A549 (cell line): ENCODE measurements around the gene GNAO1. TPM values are rescaled to one million over a fixed set of nuclear protein-coding genes. Genes with fewer than 3 reads are reported as not detected.

Experiments used
- ATAC-seq, 2 experiments: fragments of 200-7000 bp in 1 of 2; fragments of >200 bp in 1 of 2; cut with Nextera tagmentation in 1 of 2; cut with Tn5 transposase in 1 of 2; 3 replicates each; pipeline versions ENCODE4 v1.8.0 to v1.9.1; 2018 to 2020; ENCODE audit warnings: mild to moderate bottlenecking in 1 of 2, moderate library complexity in 1 of 2
- CTCF ChIA-PET: fragments of 300-600 bp; sonication (Branson Sonifier 250); formaldehyde crosslinking; extraction: SDS; loops from one replicate; lab custom pipeline; 2021; ENCODE audit warnings: antibody characterized with exemption, inconsistent platforms; lab: Yijun Ruan, JAX
- POLR2A ChIA-PET: fragments of 350-600 bp; formaldehyde crosslinking; extraction: SDS; loops from one replicate; lab custom pipeline; 2021; ENCODE audit warnings: antibody characterized with exemption, inconsistent platforms; lab: Yijun Ruan, JAX
- DNase-seq, 2 experiments: peaks; one replicate each; pipeline versions ENCODE4 v3.0.0 to v3.0.0-alpha.2; 2011 to 2016; ENCODE audit warnings: low read depth in 1 of 2, low spot score in 1 of 2
- FAIRE-seq: peaks from 2 replicates; lab custom pipeline; 2011; peaks lifted over from hg19 to GRCh38; lab: Jason Lieb, UNC
- H3K27ac ChIP-seq, 2 experiments: fragments of >200 bp; sonication (Bioruptor Twin); formaldehyde crosslinking; 3 replicates each; pipeline ENCODE4 v1.5.1; 2016 to 2017
- H3K4me1 ChIP-seq: fragments of >200 bp; sonication (Bioruptor Twin); formaldehyde crosslinking; 3 replicates; pipeline ENCODE4 v1.6.1; 2016
- H3K4me2 ChIP-seq: fragments of >200 bp; sonication (Bioruptor Twin); formaldehyde crosslinking; 3 replicates; pipeline ENCODE4 v1.6.1; 2016
- H3K4me3 ChIP-seq: fragments of >200 bp; sonication (Bioruptor Twin); formaldehyde crosslinking; 3 replicates; pipeline ENCODE4 v1.5.1; 2016
- H3K9me3 ChIP-seq: fragments of >200 bp; sonication (Bioruptor Twin); formaldehyde crosslinking; 3 replicates; pipeline ENCODE4 v1.6.1; 2016
- ATOH8 ChIP-seq: fragments of 250-450 bp; sonication (Bioruptor Pico); IDR thresholded peaks from 2 replicates; pipeline ENCODE4 v1.5.0; 2020; ENCODE audit warnings: low read depth, mild to moderate bottlenecking, moderate library complexity
- BHLHE40 ChIP-seq: IDR thresholded peaks from 2 replicates; pipeline ENCODE4 v1.6.1; 2012; ENCODE audit warnings: low read depth, low read length, inconsistent platforms
- CBX2 ChIP-seq: fragments of 200-600 bp; sonication (generic); IDR thresholded peaks from 2 replicates; pipeline ENCODE4 v1.6.1; 2016; ENCODE audit warnings: low read depth, mild to moderate bottlenecking, borderline replicate concordance
- CHD2 ChIP-seq: fragments of 150-350 bp; IDR thresholded peaks from 2 replicates; pipeline ENCODE4 v1.6.1; 2014; ENCODE audit warnings: low read length; ENCODE audit not compliant: partially characterized antibody
- CHD4 ChIP-seq: fragments of 200-600 bp; sonication (generic); IDR thresholded peaks from 2 replicates; pipeline ENCODE4 v1.6.1; 2016; ENCODE audit warnings: antibody characterized with exemption, mild to moderate bottlenecking, borderline replicate concordance
- E2F6 ChIP-seq: IDR thresholded peaks from 2 replicates; pipeline ENCODE4 v1.6.1; 2012; ENCODE audit warnings: low read depth, borderline replicate concordance
- EHF ChIP-seq: fragments of 250-450 bp; sonication (Bioruptor Pico); IDR thresholded peaks from 2 replicates; pipeline ENCODE4 v1.5.0; 2020; ENCODE audit warnings: mild to moderate bottlenecking
- ELK1 ChIP-seq: fragments of 150-350 bp; IDR thresholded peaks from 2 replicates; pipeline ENCODE4 v1.6.1; 2014; ENCODE audit warnings: low read depth, mild to moderate bottlenecking, low read length
- ESRRA ChIP-seq: fragments of 150-350 bp; IDR thresholded peaks from 2 replicates; pipeline ENCODE4 v1.6.1; 2014; ENCODE audit warnings: mild to moderate bottlenecking, low read length, borderline replicate concordance
- FOXS1 ChIP-seq: fragments of 250-450 bp; sonication (Bioruptor Pico); IDR thresholded peaks from 2 replicates; pipeline ENCODE4 v1.5.0; 2020; ENCODE audit warnings: mild to moderate bottlenecking, moderate library complexity
- HES2 ChIP-seq: fragments of >200 bp; sonication (Bioruptor Twin); formaldehyde crosslinking; IDR thresholded peaks from 2 replicates; pipeline ENCODE4 v1.6.1; 2016
- HEYL ChIP-seq: fragments of 250-450 bp; sonication (Bioruptor Pico); IDR thresholded peaks from 2 replicates; pipeline ENCODE4 v1.8.0; 2021; ENCODE audit warnings: mild to moderate bottlenecking, moderate library complexity
- HOXA7 ChIP-seq: fragments of 250-450 bp; sonication (Bioruptor Pico); IDR thresholded peaks from 2 replicates; pipeline ENCODE4 v1.5.0; 2020; ENCODE audit warnings: mild to moderate bottlenecking, moderate library complexity
- JUN ChIP-seq, 2 experiments: fragments of >200 bp; sonication (Bioruptor Twin); formaldehyde crosslinking; IDR thresholded peaks; 2 replicates in 1 of 2; 3 replicates in 1 of 2; pipeline ENCODE4 v1.6.1; 2016 to 2017
- KDM5A ChIP-seq: fragments of 200-600 bp; sonication (generic); IDR thresholded peaks from 2 replicates; pipeline ENCODE4 v1.6.1; 2016; ENCODE audit warnings: antibody characterized with exemption, mild to moderate bottlenecking
- NFE2L2 ChIP-seq: fragments of 150-350 bp; conservative IDR thresholded peaks from 2 replicates; pipeline ENCODE4 v1.6.1; 2014; ENCODE audit warnings: low read length
- NPAS2 ChIP-seq: fragments of 250-450 bp; sonication (Bioruptor Pico); IDR thresholded peaks from 2 replicates; pipeline ENCODE4 v1.8.0; 2022; ENCODE audit warnings: mild to moderate bottlenecking, moderate library complexity, borderline replicate concordance
- NR3C1 ChIP-seq: fragments of >200 bp; sonication (Bioruptor Twin); formaldehyde crosslinking; IDR thresholded peaks from 3 replicates; pipeline ENCODE4 v1.6.1; 2017
- PBX3 ChIP-seq: IDR thresholded peaks from 2 replicates; pipeline ENCODE4 v1.6.1; 2012
- PHF8 ChIP-seq: fragments of 200-600 bp; sonication (generic); IDR thresholded peaks from 2 replicates; pipeline ENCODE4 v1.6.1; 2016; ENCODE audit warnings: low read depth, mild to moderate bottlenecking, antibody characterized with exemption, moderate library complexity, borderline replicate concordance
- RCOR1 ChIP-seq: fragments of 150-350 bp; IDR thresholded peaks from 2 replicates; pipeline ENCODE4 v1.6.1; 2014; ENCODE audit warnings: antibody characterized with exemption, low read length, low read depth
- REST ChIP-seq: fragments of 200-600 bp; sonication (generic); IDR thresholded peaks from 2 replicates; pipeline ENCODE4 v1.6.1; 2016; ENCODE audit warnings: antibody characterized with exemption, mild to moderate bottlenecking, moderate library complexity
- SMC3 ChIP-seq: fragments of >200 bp; sonication (Bioruptor Twin); formaldehyde crosslinking; IDR thresholded peaks from 3 replicates; pipeline ENCODE4 v1.6.1; 2018; ENCODE audit warnings: inconsistent platforms
- SREBF2 ChIP-seq: fragments of 450-650 bp; IDR thresholded peaks from 2 replicates; pipeline ENCODE4 v1.6.1; 2014; ENCODE audit warnings: mild to moderate bottlenecking, moderate library complexity
- TFCP2L1 ChIP-seq: fragments of 250-450 bp; sonication (Bioruptor Pico); IDR thresholded peaks from 2 replicates; pipeline ENCODE4 v1.5.0; 2021; ENCODE audit warnings: mild to moderate bottlenecking
- ZFP36 ChIP-seq: fragments of 450-650 bp; IDR thresholded peaks from 2 replicates; pipeline ENCODE4 v1.6.1; 2014; ENCODE audit warnings: borderline replicate concordance; ENCODE audit not compliant: partially characterized antibody
- WGBS: methylation state at CpG from one replicate; pipeline ENCODE4 v1.1.6; 2017; ENCODE audit errors: missing lambda C conversion rate; 5-methylcytosine and 5-hydroxymethylcytosine counted together
- polyA plus RNA-seq, 4 experiments: library from polyadenylated mRNA; depleted of rRNA in 3 of 4; stranded (reverse); fragments of >200 nt; fragmentation: RNase III in 1 of 4; extraction: RNeasy Plus Mini Kit Qiagen cat#74134 plus additional on column Dnase treatment in 1 of 4; gene quantifications; 2 replicates in 3 of 4; 3 replicates in 1 of 4; pipeline ENCODE4 v1.2.3, GENCODE V29; 2011 to 2017

GNAO1 gene
- polyA plus RNA-seq, 2 of the 4 experiments (the other 2 are of a cell fraction), result 0.22 to 0.23 TPM

GRCh38 chr16:56384074-56384721 is 192.9 kb downstream of the GNAO1 start:
- WGBS, result 89% methylated on average over 4 of the region's 4 CpGs
- CTCF ChIA-PET, result interaction anchor here (2.3 kb wide), 2 partner anchors 16 to 28 kb away, joined by 10 to 14 read pairs; no protein-coding TSS in a partner anchor
- no peak overlapping the region for H3K4me3 ChIP-seq
- FAIRE-seq (no peak), DNase-seq (no peak), ATAC-seq (no peak)
- POLR2A ChIA-PET, result no interaction called here
- H3K4me2 ChIP-seq, result no peak overlapping the region
- H3K4me1 ChIP-seq, result peaks cover 18% of the 10 kb centered on the region
- H3K27ac ChIP-seq, result no peak overlapping the region
- peaks cover 21% of the 10 kb centered on the region for H3K9me3 ChIP-seq
- TF ChIP-seq CHD2 (no peak), CHD4 (no peak), KDM5A (no peak), HEYL (CRISPR knock-in tag) (no peak), PBX3 (no peak), PHF8 (no peak)

GRCh38 chr16:56387396-56387795 is 196.1 kb downstream of the GNAO1 start:
- no peak overlapping the region for H3K27ac ChIP-seq
- ATAC-seq (no peak), FAIRE-seq (no peak), DNase-seq (no peak)
- POLR2A ChIA-PET, result no interaction called here
- no peak overlapping the region for H3K4me2 ChIP-seq
- 95% methylated on average over 3 of the region's 3 CpGs for WGBS
- CTCF ChIA-PET, result no interaction called here
- no peak for TF ChIP-seq HES2
- no peak for TF ChIP-seq RCOR1
- TF ChIP-seq BHLHE40, result no peak
- TF ChIP-seq HEYL (CRISPR knock-in tag), result no peak
- no peak for TF ChIP-seq CHD2
- TF ChIP-seq ESRRA, result no peak
- no peak for TF ChIP-seq FOXS1 (CRISPR knock-in tag)
- TF ChIP-seq CBX2, result no peak
- TF ChIP-seq JUN (IDR thresholded peaks at IDR 0.05), result no peak
- no peak for TF ChIP-seq NFE2L2
- no peak for TF ChIP-seq EHF (CRISPR knock-in tag)
- TF ChIP-seq ATOH8 (CRISPR knock-in tag), result no peak
- TF ChIP-seq CHD4, result no peak
- TF ChIP-seq KDM5A, result no peak
- TF ChIP-seq NPAS2 (CRISPR knock-in tag), result no peak
- TF ChIP-seq HOXA7 (CRISPR knock-in tag), result no peak
- TF ChIP-seq NR3C1, result no peak
- peaks cover 27% of the 10 kb centered on the region for H3K4me1 ChIP-seq
- H3K4me3 ChIP-seq, result no peak overlapping the region
- no peaks in the 10 kb centered on the region for H3K9me3 ChIP-seq

GRCh38 chr16:56388209-56388608 is 196.9 kb downstream of the GNAO1 start:
- ChIA-PET CTCF (interaction anchor here (0.7 to 1.0 kb wide), 2 partner anchors 13 to 32 kb away, joined by 3 to 4 read pairs; no protein-coding TSS in a partner anchor), POLR2A (no interaction called here)
- ATAC-seq (no peak), DNase-seq (no peak), FAIRE-seq (no peak)
- no peak overlapping the region for H3K4me2 ChIP-seq
- H3K4me3 ChIP-seq, result no peak overlapping the region
- H3K9me3 ChIP-seq, result no peaks in the 10 kb centered on the region
- H3K27ac ChIP-seq, result no peak overlapping the region
- peaks cover 19% of the 10 kb centered on the region for H3K4me1 ChIP-seq
- TF ChIP-seq CHD4 (no peak), SMC3 (no peak), EHF (CRISPR knock-in tag) (no peak), ZFP36 (no peak), RCOR1 (no peak), NFE2L2 (no peak), TFCP2L1 (CRISPR knock-in tag) (no peak), E2F6 (no peak), ESRRA (no peak), REST (no peak), SREBF2 (no peak), ELK1 (no peak)
